Liver (tissue), 9 donors: ENCODE data around the gene CDH23. TPM values are rescaled to one million over a fixed set of nuclear protein-coding genes. Genes with fewer than 3 reads are reported as not detected.

Source experiments
- DNase-seq: peaks from one replicate; pipeline ENCODE4 v3.0.0-alpha.2; 2017; ENCODE audit warnings: low spot score
- H3K27ac ChIP-seq, 2 donors: one replicate each; pipeline ENCODE4 v1.7.0; 2013; ENCODE audit warnings: inconsistent platforms in 2 of 2, low read length in 2 of 2, control low read depth in 1 of 2, low read depth in 1 of 2, mild to moderate bottlenecking in 1 of 2
- H3K27me3 ChIP-seq, 4 donors: one replicate each; pipeline versions ENCODE4 v1.6.1 to v1.7.0; 2013; ENCODE audit warnings: low read length in 3 of 4, inconsistent platforms in 1 of 4, mild to moderate bottlenecking in 1 of 4, moderate library complexity in 1 of 4; ENCODE audit not compliant: control insufficient read depth in 4 of 4, insufficient read depth in 4 of 4
- H3K36me3 ChIP-seq, 4 donors: one replicate each; pipeline versions ENCODE4 v1.6.1 to v1.7.0; 2013; ENCODE audit warnings: low read length in 3 of 4, mild to moderate bottlenecking in 3 of 4, low read depth in 1 of 4, moderate library complexity in 1 of 4; ENCODE audit not compliant: control insufficient read depth in 4 of 4, insufficient read depth in 3 of 4
- H3K4me1 ChIP-seq, 4 donors: one replicate each; pipeline versions ENCODE4 v1.6.1 to v1.7.0; 2013; ENCODE audit warnings: low read length in 3 of 4, mild to moderate bottlenecking in 3 of 4, moderate library complexity in 1 of 4; ENCODE audit not compliant: control insufficient read depth in 4 of 4, insufficient read depth in 4 of 4
- H3K4me3 ChIP-seq, 3 donors: one replicate each; pipeline versions ENCODE4 v1.6.1 to v1.7.0; 2013; ENCODE audit warnings: low read length in 3 of 3, control low read depth in 1 of 3, low read depth in 1 of 3, mild to moderate bottlenecking in 1 of 3
- H3K9ac ChIP-seq, 2 donors: one replicate each; pipeline ENCODE4 v1.7.0; 2013; ENCODE audit warnings: low read length in 2 of 2, mild to moderate bottlenecking in 2 of 2, moderate library complexity in 2 of 2, control low read depth in 1 of 2, low read depth in 1 of 2
- H3K9me3 ChIP-seq, 4 donors: one replicate each; pipeline versions ENCODE4 v1.6.1 to v1.7.0; 2013; ENCODE audit warnings: low read length in 3 of 4; ENCODE audit not compliant: control insufficient read depth in 4 of 4
- EGR1 ChIP-seq, 2 donors: IDR thresholded peaks; 2 replicates each; pipeline ENCODE4 v1.6.1; 2016 to 2018; ENCODE audit warnings: antibody characterized with exemption in 2 of 2, low read depth in 2 of 2
- FOXA1 ChIP-seq: IDR thresholded peaks from 2 replicates; pipeline ENCODE4 v1.6.1; 2016; ENCODE audit warnings: antibody characterized with exemption
- FOXA2 ChIP-seq: IDR thresholded peaks from 2 replicates; pipeline ENCODE4 v1.6.1; 2016; ENCODE audit warnings: antibody characterized with exemption
- GABPA ChIP-seq, 2 donors: IDR thresholded peaks in 1 of 2; conservative IDR thresholded peaks in 1 of 2; 2 replicates each; pipeline ENCODE4 v1.6.1; 2016; ENCODE audit warnings: antibody characterized with exemption in 2 of 2, mild to moderate bottlenecking in 1 of 2, moderate library complexity in 1 of 2
- HNF4G ChIP-seq: IDR thresholded peaks from 2 replicates; pipeline ENCODE4 v1.6.1; 2016; ENCODE audit warnings: antibody characterized with exemption
- RAD21 ChIP-seq, 2 donors: IDR thresholded peaks; 2 replicates each; pipeline ENCODE4 v1.6.1; 2016; ENCODE audit warnings: antibody characterized with exemption in 2 of 2, mild to moderate bottlenecking in 2 of 2
- RXRA ChIP-seq, 2 donors: IDR thresholded peaks; 2 replicates each; pipeline ENCODE4 v1.6.1; 2017 to 2018; ENCODE audit warnings: antibody characterized with exemption in 2 of 2, mild to moderate bottlenecking in 1 of 2
- YY1 ChIP-seq: IDR thresholded peaks from 2 replicates; pipeline ENCODE4 v1.6.1; 2016; ENCODE audit warnings: antibody characterized with exemption, mild to moderate bottlenecking
- WGBS: extraction: QIAGEN DNeasy Blood & Tissue Kit; methylation state at CpG from one replicate; pipeline ENCODE4 v1.1.7; 2013; 5-methylcytosine and 5-hydroxymethylcytosine counted together
- polyA plus RNA-seq, 2 donors: library from polyadenylated mRNA; stranded (reverse) in 1 of 2; unstranded in 1 of 2; fragments of 200-250 nt in 1 of 2; fragments of >200 nt in 1 of 2; fragmentation: Nextera tagmentation in 1 of 2; extraction: Ambion mirVana in 1 of 2; gene quantifications; one replicate each; pipeline versions ENCODE4 v1.2.1 to v1.2.3, GENCODE V29; 2013 to 2015
- total RNA-seq, 2 donors: library from RNA; depleted of rRNA; stranded (reverse); fragments of >200 nt; gene quantifications; one replicate each; pipeline ENCODE4 v1.2.3, GENCODE V29; 2014
- TF ChIP-seq, protein P1 (sequence below): IDR thresholded peaks from 2 replicates; pipeline ENCODE4 v1.6.1; 2016; ENCODE audit warnings: antibody characterized with exemption
- TF ChIP-seq, protein P2 (sequence below): IDR thresholded peaks from 2 replicates; pipeline ENCODE4 v1.6.1; 2016; ENCODE audit warnings: antibody characterized with exemption
- TF ChIP-seq, protein P3 (sequence below): fragments of 150-350 bp; IDR thresholded peaks from 2 replicates; pipeline ENCODE4 v1.5.1; 2017; ENCODE audit warnings: improper control_type of control experiment, low read depth, low read length; ENCODE audit not compliant: missing input control
- TF ChIP-seq, protein P4 (sequence below): IDR thresholded peaks from 2 replicates; pipeline ENCODE4 v1.6.1; 2016; ENCODE audit warnings: antibody characterized with exemption, mild to moderate bottlenecking
- donor health status: healthy.
- donor health status: healthy.
- donor health status: healthy.
- donor health status: healthy.
- donor health status: healthy.

Gene CDH23
- total and polyA plus RNA-seq, 4 donors = 1.5 to 4.7 (median 3.4) TPM

DNA sequence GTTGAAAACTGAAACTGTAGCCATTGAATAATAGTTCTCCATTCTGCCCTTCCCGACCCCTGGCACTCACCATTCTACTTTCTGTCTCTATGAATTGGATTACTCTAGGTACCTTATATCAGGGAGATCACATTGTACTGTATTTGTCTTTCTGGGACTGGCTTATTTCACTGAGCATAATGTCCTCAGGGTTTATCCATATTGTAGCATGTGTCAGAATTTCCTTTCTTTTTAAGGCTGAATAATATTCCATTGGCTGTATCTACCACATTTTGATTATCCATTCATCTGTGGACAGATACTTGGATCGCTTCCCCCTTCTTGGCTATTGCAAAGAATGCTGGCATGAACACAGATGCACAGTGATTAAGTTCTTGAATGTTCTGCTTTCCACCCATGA, 107.4 kb downstream of the CDH23 start:
- Histone ChIP-seq H3K9ac (no peak overlapping the region), H3K9me3 (no peaks in the 10 kb centered on the region), H3K27me3 (no peaks in the 10 kb centered on the region), H3K4me3 (no peak overlapping the region), H3K4me1 (no peaks in the 10 kb centered on the region), H3K36me3 (no peaks in the 10 kb centered on the region), H3K27ac (no peak overlapping the region)
- WGBS = 80% methylated on average over 2 of the region's 2 CpGs
- TF ChIP-seq FOXA2 = no peak
- no peak for TF ChIP-seq EGR1 (IDR thresholded peaks at IDR 0.05; ENCODE audit: low read depth in 2 of 2)
- TF ChIP-seq, protein P1, sequence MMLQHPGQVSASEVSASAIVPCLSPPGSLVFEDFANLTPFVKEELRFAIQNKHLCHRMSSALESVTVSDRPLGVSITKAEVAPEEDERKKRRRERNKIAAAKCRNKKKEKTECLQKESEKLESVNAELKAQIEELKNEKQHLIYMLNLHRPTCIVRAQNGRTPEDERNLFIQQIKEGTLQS = no peak
- TF ChIP-seq RAD21 (IDR thresholded peaks at IDR 0.05) = no peak
- TF ChIP-seq HNF4G = no peak
- DNase-seq = no peak

DNA sequence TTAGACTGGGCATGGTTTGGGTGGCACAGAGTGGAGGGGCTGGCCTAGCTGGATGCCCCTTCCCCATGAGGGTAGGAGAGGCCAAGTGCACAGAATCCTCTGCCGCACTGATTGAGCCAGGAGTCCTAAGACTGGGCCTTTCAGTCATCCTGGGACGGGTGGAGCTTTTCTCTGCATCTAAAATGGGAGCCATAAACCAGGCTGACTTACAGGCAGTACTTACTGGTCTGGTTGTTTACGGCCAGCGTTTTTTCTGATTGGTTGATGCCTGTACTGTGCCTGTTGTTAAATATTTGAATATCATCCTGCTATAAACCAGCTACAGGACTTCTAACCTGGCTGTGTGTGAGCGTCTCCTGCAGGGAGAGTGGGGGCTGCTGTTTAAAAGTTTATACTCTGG, 107.8 kb downstream of the CDH23 start:
- TF ChIP-seq YY1 (no peak), RXRA (IDR thresholded peaks at IDR 0.05) (no peak), FOXA1 (no peak), GABPA (IDR thresholded peaks at IDR 0.05 in 1 of 2, conservative IDR thresholded peaks at IDR 0.05 in 1 of 2) (no peak)
- TF ChIP-seq, protein P2, sequence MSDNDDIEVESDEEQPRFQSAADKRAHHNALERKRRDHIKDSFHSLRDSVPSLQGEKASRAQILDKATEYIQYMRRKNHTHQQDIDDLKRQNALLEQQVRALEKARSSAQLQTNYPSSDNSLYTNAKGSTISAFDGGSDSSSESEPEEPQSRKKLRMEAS = no peak
- TF ChIP-seq, protein P3, sequence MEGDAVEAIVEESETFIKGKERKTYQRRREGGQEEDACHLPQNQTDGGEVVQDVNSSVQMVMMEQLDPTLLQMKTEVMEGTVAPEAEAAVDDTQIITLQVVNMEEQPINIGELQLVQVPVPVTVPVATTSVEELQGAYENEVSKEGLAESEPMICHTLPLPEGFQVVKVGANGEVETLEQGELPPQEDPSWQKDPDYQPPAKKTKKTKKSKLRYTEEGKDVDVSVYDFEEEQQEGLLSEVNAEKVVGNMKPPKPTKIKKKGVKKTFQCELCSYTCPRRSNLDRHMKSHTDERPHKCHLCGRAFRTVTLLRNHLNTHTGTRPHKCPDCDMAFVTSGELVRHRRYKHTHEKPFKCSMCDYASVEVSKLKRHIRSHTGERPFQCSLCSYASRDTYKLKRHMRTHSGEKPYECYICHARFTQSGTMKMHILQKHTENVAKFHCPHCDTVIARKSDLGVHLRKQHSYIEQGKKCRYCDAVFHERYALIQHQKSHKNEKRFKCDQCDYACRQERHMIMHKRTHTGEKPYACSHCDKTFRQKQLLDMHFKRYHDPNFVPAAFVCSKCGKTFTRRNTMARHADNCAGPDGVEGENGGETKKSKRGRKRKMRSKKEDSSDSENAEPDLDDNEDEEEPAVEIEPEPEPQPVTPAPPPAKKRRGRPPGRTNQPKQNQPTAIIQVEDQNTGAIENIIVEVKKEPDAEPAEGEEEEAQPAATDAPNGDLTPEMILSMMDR = no peak
- DNase-seq = no peak
- WGBS = 73% methylated on average over 5 of the region's 5 CpGs
- no peaks in the 10 kb centered on the region for H3K9me3 ChIP-seq
- no peaks in the 10 kb centered on the region for H3K4me1 ChIP-seq
- H3K4me3 ChIP-seq = no peak overlapping the region
- no peak overlapping the region for H3K27ac ChIP-seq
- H3K27me3 ChIP-seq = no peaks in the 10 kb centered on the region
- no peaks in the 10 kb centered on the region for H3K36me3 ChIP-seq
- H3K9ac ChIP-seq = no peak overlapping the region

DNA sequence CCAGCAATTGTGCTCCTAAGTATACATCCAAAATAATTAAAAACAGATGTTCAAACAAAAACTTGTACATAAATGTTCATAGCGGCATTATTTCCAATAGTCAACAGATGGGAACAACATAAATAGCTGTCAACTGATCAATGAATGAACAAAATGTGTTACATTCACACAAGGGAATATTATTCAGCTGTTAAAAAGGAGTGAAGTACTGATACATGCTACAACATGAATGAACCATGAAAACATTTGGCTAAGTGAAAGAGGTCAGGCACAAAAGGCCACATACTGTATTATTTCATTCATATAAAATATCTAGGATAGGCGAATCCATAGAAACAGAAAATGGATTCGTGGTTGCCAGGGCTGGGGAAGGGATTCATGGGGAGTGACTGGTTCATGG, 109.1 kb downstream of the CDH23 start:
- Histone ChIP-seq H3K9ac (no peak overlapping the region), H3K27me3 (no peaks in the 10 kb centered on the region), H3K4me3 (no peak overlapping the region), H3K27ac (no peak overlapping the region), H3K9me3 (no peaks in the 10 kb centered on the region), H3K36me3 (no peaks in the 10 kb centered on the region), H3K4me1 (no peaks in the 10 kb centered on the region)
- TF ChIP-seq RXRA (IDR thresholded peaks at IDR 0.05) = no peak
- TF ChIP-seq, protein P4, sequence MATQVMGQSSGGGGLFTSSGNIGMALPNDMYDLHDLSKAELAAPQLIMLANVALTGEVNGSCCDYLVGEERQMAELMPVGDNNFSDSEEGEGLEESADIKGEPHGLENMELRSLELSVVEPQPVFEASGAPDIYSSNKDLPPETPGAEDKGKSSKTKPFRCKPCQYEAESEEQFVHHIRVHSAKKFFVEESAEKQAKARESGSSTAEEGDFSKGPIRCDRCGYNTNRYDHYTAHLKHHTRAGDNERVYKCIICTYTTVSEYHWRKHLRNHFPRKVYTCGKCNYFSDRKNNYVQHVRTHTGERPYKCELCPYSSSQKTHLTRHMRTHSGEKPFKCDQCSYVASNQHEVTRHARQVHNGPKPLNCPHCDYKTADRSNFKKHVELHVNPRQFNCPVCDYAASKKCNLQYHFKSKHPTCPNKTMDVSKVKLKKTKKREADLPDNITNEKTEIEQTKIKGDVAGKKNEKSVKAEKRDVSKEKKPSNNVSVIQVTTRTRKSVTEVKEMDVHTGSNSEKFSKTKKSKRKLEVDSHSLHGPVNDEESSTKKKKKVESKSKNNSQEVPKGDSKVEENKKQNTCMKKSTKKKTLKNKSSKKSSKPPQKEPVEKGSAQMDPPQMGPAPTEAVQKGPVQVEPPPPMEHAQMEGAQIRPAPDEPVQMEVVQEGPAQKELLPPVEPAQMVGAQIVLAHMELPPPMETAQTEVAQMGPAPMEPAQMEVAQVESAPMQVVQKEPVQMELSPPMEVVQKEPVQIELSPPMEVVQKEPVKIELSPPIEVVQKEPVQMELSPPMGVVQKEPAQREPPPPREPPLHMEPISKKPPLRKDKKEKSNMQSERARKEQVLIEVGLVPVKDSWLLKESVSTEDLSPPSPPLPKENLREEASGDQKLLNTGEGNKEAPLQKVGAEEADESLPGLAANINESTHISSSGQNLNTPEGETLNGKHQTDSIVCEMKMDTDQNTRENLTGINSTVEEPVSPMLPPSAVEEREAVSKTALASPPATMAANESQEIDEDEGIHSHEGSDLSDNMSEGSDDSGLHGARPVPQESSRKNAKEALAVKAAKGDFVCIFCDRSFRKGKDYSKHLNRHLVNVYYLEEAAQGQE = no peak
- 96% methylated on average over 3 of the region's 3 CpGs for WGBS
- DNase-seq = no peak
